Progenitor cell of endocrine pancreas (in vitro differentiated cells): Measurements from ENCODE around the gene RPS25. TPM values are rescaled to one million over a fixed set of nuclear protein-coding genes. Genes with fewer than 3 reads are reported as not detected.
"Not testable (repeated sequence)": the region's sequence is repeated elsewhere in the genome, so short reads cannot be mapped to it uniquely, and the experiment has no call there.

ENCODE experiments used
- DNase-seq: peaks from one replicate; pipeline ENCODE4 v3.0.0; 2021; ENCODE audit warnings: low spot score; ENCODE audit not compliant: unreplicated experiment
- H3K27ac Mint-ChIP-seq: 2 replicates; pipeline ENCODE4 v1.8.0; 2021; ENCODE audit warnings: mild to moderate bottlenecking, moderate library complexity, mixed read lengths
- H3K27me3 Mint-ChIP-seq: 2 replicates; pipeline ENCODE4 v1.8.0; 2021; ENCODE audit warnings: mixed read lengths
- H3K36me3 Mint-ChIP-seq: 2 replicates; pipeline ENCODE4 v1.8.0; 2022; ENCODE audit warnings: mixed read lengths; ENCODE audit not compliant: insufficient read depth
- H3K4me1 Mint-ChIP-seq: 2 replicates; pipeline ENCODE4 v1.8.0; 2021; ENCODE audit warnings: low read depth, mixed read lengths
- H3K4me3 Mint-ChIP-seq: 2 replicates; pipeline ENCODE4 v1.8.0; 2021; ENCODE audit warnings: low read depth, mild to moderate bottlenecking, moderate library complexity, mixed read lengths
- H3K9me3 Mint-ChIP-seq: 2 replicates; pipeline ENCODE4 v1.8.0; 2021; ENCODE audit warnings: low read depth, mixed read lengths
- CTCF ChIP-seq: fragments of 200-600 bp; sonication (generic); IDR thresholded peaks from one replicate; pipeline ENCODE4 v1.5.0; 2021; ENCODE audit warnings: antibody characterized with exemption, mild to moderate bottlenecking; ENCODE audit not compliant: unreplicated experiment
- total RNA-seq: library from RNA; stranded (reverse); gene quantifications from 2 replicates; pipeline ENCODE4 v1.2.1, GENCODE V29; 2021

Gene RPS25
- total RNA-seq, 1 donor from 2014 or later: 1,112 TPM

- peaks cover 19% of the 10 kb centered on the region for H3K36me3 Mint-ChIP-seq
- no peaks in the 10 kb centered on the region for H3K27me3 Mint-ChIP-seq
- peak; percentile 43 for TF ChIP-seq CTCF
- DNase-seq: no peak
- H3K4me1 Mint-ChIP-seq: no peaks in the 10 kb centered on the region
- no peaks in the 10 kb centered on the region for H3K9me3 Mint-ChIP-seq
- no peak overlapping the region for H3K4me3 Mint-ChIP-seq
- no peak overlapping the region for H3K27ac Mint-ChIP-seq
Measured at GRCh38 chr11:119044708-119045107, 26.6 kb upstream of the RPS25 start.

GRCh38 chr11:119042927-119043326 lies 24.8 kb upstream of the RPS25 start:
- TF ChIP-seq CTCF: no peak
- Mint-ChIP-seq H3K27ac (no peak overlapping the region), H3K9me3 (no peaks in the 10 kb centered on the region), H3K27me3 (peaks cover 4% of the 10 kb centered on the region), H3K4me3 (no peak overlapping the region), H3K36me3 (peaks cover 10% of the 10 kb centered on the region), H3K4me1 (peaks cover 3% of the 10 kb centered on the region)
- DNase-seq: no peak

- TF ChIP-seq CTCF: no peak
- no peak for DNase-seq
- Mint-ChIP-seq H3K36me3 (peaks cover 5% of the 10 kb centered on the region), H3K27ac (no peak overlapping the region), H3K4me1 (peaks cover 3% of the 10 kb centered on the region), H3K27me3 (peaks cover 4% of the 10 kb centered on the region), H3K4me3 (no peak overlapping the region), H3K9me3 (no peaks in the 10 kb centered on the region)
Measured at GRCh38 chr11:119041821-119042514, 23.8 kb upstream of the RPS25 start.

GRCh38 chr11:119039471-119039870 lies 21.3 kb upstream of the RPS25 start:
- H3K27ac Mint-ChIP-seq, DNase-seq, H3K9me3 Mint-ChIP-seq, H3K27me3 Mint-ChIP-seq, H3K36me3 Mint-ChIP-seq, H3K4me1 Mint-ChIP-seq, H3K4me3 Mint-ChIP-seq: not testable (repeated sequence)

- DNase-seq: no peak
- H3K9me3 Mint-ChIP-seq: no peaks in the 10 kb centered on the region
- H3K4me1 Mint-ChIP-seq: peaks cover 3% of the 10 kb centered on the region
- H3K36me3 Mint-ChIP-seq: no peaks in the 10 kb centered on the region
- no peak overlapping the region for H3K4me3 Mint-ChIP-seq
- H3K27me3 Mint-ChIP-seq: peaks cover 4% of the 10 kb centered on the region
- TF ChIP-seq CTCF: no peak
- H3K27ac Mint-ChIP-seq: peak overlapping the region; percentile 77
Measured at GRCh38 chr11:119038884-119039283, 20.7 kb upstream of the RPS25 start.

- H3K36me3 Mint-ChIP-seq: no peaks in the 10 kb centered on the region
- H3K4me1 Mint-ChIP-seq: peaks cover 5% of the 10 kb centered on the region
- peaks cover 7% of the 10 kb centered on the region for H3K27me3 Mint-ChIP-seq
- no peak overlapping the region for H3K27ac Mint-ChIP-seq
- no peak overlapping the region for H3K4me3 Mint-ChIP-seq
- no peak for DNase-seq
- no peak for TF ChIP-seq CTCF
- H3K9me3 Mint-ChIP-seq: no peaks in the 10 kb centered on the region
Measured at GRCh38 chr11:119034813-119035212, 16.7 kb upstream of the RPS25 start.

GRCh38 chr11:119033421-119033820 lies 15.3 kb upstream of the RPS25 start:
- not testable (repeated sequence) for H3K36me3 Mint-ChIP-seq, H3K27me3 Mint-ChIP-seq
- H3K4me1 Mint-ChIP-seq: peaks cover 16% of the 10 kb centered on the region

More at GRCh38 chr11:119033421-119033820, 15.3 kb upstream of the RPS25 start:
- H3K27ac Mint-ChIP-seq, H3K4me3 Mint-ChIP-seq, H3K9me3 Mint-ChIP-seq, DNase-seq: not testable (repeated sequence)
